Sigmoid colon (tissue), 7 donors: Measurements from ENCODE around the gene AATF. TPM values are rescaled to one million over a fixed set of nuclear protein-coding genes. Genes with fewer than 3 reads are reported as not detected.

Experiments used
- DNase-seq: peaks from one replicate; pipeline ENCODE4 v3.0.0-alpha.2; 2019
- H3K27ac ChIP-seq, 4 donors: fragments of 200-600 bp; sonication (generic); one replicate each; pipeline ENCODE4 v1.5.1; 2016 to 2019; ENCODE audit warnings: mild to moderate bottlenecking in 1 of 4
- H3K27me3 ChIP-seq, 3 donors: fragments of 200-600 bp; sonication (generic); one replicate each; pipeline ENCODE4 v1.5.1; 2019; ENCODE audit warnings: mild to moderate bottlenecking in 1 of 3
- H3K36me3 ChIP-seq, 4 donors: fragments of 200-600 bp; sonication (generic); one replicate each; pipeline ENCODE4 v1.5.1; 2016 to 2019
- H3K4me1 ChIP-seq, 4 donors: fragments of 200-600 bp; sonication (generic); one replicate each; pipeline ENCODE4 v1.5.1; 2017 to 2019
- H3K4me3 ChIP-seq, 4 donors: fragments of 200-600 bp; sonication (generic); one replicate each; pipeline ENCODE4 v1.5.1; 2017 to 2019; ENCODE audit warnings: mild to moderate bottlenecking in 2 of 4, moderate library complexity in 1 of 4
- H3K9me3 ChIP-seq, 4 donors: fragments of 200-600 bp in 3 of 4; sonication (generic) in 3 of 4; one replicate each; pipeline versions ENCODE4 v1.5.1 to v1.6.1; 2013 to 2019
- CTCF ChIP-seq, 4 experiments: fragments of 450-650 bp in 3 of 4; fragments of 200-600 bp in 1 of 4; IDR thresholded peaks; one replicate each; pipeline ENCODE4 v1.5.1; 2016 to 2019; ENCODE audit warnings: antibody characterized with exemption in 4 of 4, mild to moderate bottlenecking in 3 of 4, moderate library complexity in 2 of 4
- EP300 ChIP-seq, 4 donors: sonication (generic); formaldehyde crosslinking; IDR thresholded peaks; one replicate each; pipeline ENCODE4 v1.6.1; 2017; ENCODE audit warnings: antibody characterized with exemption in 4 of 4
- POLR2A ChIP-seq, 2 donors: fragments of 450-650 bp; IDR thresholded peaks; one replicate each; pipeline ENCODE4 v1.6.1; 2016; ENCODE audit warnings: antibody characterized with exemption in 2 of 2, mild to moderate bottlenecking in 2 of 2, moderate library complexity in 2 of 2
- POLR2AphosphoS5 ChIP-seq, 4 donors: sonication (generic); formaldehyde crosslinking; IDR thresholded peaks; one replicate each; pipeline ENCODE4 v1.6.1; 2017; ENCODE audit warnings: antibody characterized with exemption in 4 of 4
- WGBS, 2 donors: extraction: QIAGEN DNeasy Blood & Tissue Kit; methylation state at CpG; one replicate each; pipeline ENCODE4 v1.1.7; 2013; 5-methylcytosine and 5-hydroxymethylcytosine counted together
- intact Hi-C: fragments of 100-400 bp; cut with DNase I; formaldehyde crosslinking; loops from one replicate; pipeline ENCODE4 v1.15.1; 2023
- polyA plus RNA-seq, 3 donors: library from polyadenylated mRNA; stranded (reverse); fragments of 200-250 nt; gene quantifications; one replicate each; pipeline ENCODE4 v1.2.3, GENCODE V29; 2013
- small RNA-seq, 3 donors: library from RNA; depleted of rRNA; stranded (forward); fragments of <200 nt; gene quantifications; one replicate each; pipeline ENCODE3, GENCODE V24; 2016
- total RNA-seq, 4 donors: library from RNA; depleted of rRNA; stranded (reverse); fragments of >200 nt; gene quantifications; one replicate each; pipeline ENCODE4 v1.1.0, GENCODE V29; 2016
- donor health status: healthy with polysubstance abuse.
- donor health status: Bipolar disorder and iron deficiency.
- donor health status: healthy.

Gene AATF
- total and polyA plus RNA-seq, 7 donors: 27.6 to 38.3 (median 33.2) TPM

DNA sequence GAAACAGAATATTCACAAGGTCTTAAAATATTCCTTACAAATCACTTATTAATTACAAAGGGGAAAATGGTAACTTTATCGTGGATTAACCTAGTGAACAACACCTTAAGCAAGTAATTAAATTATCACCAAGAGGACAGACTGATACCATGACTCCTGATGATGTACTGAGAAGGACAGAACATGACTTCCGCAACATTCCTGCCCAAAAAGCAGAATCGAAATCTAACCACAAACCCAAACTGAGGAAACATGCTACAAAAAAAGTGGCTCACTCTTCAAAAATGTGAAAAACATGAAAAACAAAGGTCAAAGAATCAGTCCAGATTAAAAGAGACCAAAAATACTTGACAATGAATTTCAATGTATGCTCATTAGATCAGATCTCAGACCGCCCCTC lies 151.5 kb downstream of the AATF start:
- no peak for TF ChIP-seq EP300 (IDR thresholded peaks at IDR 0.05)
- no peak for TF ChIP-seq POLR2AphosphoS5 (IDR thresholded peaks at IDR 0.05)
- no peak for TF ChIP-seq CTCF (IDR thresholded peaks at IDR 0.05)
- TF ChIP-seq POLR2A (IDR thresholded peaks at IDR 0.05): no peak
- Histone ChIP-seq H3K27ac (no peak overlapping the region), H3K4me3 (no peak overlapping the region), H3K9me3 (no peaks in the 10 kb centered on the region), H3K36me3 (peaks cover 0 to 59% (median 17%) of the 10 kb centered on the region in 4 donors), H3K4me1 (peaks cover 0 to 5% (median 0%) of the 10 kb centered on the region in 4 donors), H3K27me3 (no peaks in the 10 kb centered on the region)
- 90 to 97% methylated on average over 4 of the region's 4 CpGs for WGBS, 2 donors
- intact Hi-C loops: no loop called here
- no peak for DNase-seq

DNA sequence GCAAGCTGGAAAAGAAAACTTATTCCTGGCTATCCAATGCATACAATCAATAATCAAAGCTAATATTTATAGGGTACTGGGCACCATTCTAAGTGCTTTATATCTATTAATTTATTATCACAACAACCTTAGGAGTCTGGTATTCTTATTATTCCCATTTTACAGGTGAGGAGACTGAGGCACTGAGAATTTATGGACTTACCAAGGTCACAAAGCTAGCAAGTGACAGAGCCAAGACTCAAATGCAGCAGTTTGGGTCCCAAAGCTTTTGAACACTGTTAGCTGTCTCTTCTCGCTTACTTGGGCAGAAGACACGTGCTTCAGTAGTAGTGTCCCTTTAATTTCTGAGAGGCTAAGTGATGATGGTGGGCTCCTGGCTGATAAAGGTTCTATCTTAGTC lies 152.6 kb downstream of the AATF start:
- peaks cover 0 to 49% (median 13%) of the 10 kb centered on the region in 4 donors for H3K36me3 ChIP-seq
- intact Hi-C loops: no loop called here
- DNase-seq: no peak
- no peak overlapping the region for H3K4me3 ChIP-seq
- H3K4me1 ChIP-seq: peaks cover 0 to 5% (median 0%) of the 10 kb centered on the region in 4 donors
- TF ChIP-seq POLR2A (IDR thresholded peaks at IDR 0.05) (no peak), POLR2AphosphoS5 (IDR thresholded peaks at IDR 0.05) (no peak), EP300 (IDR thresholded peaks at IDR 0.05) (no peak), CTCF (IDR thresholded peaks at IDR 0.05) (no peak)
- no peaks in the 10 kb centered on the region for H3K27me3 ChIP-seq
- H3K27ac ChIP-seq: no peak overlapping the region
- no peaks in the 10 kb centered on the region for H3K9me3 ChIP-seq
- WGBS, 2 donors: 96 to 98% methylated on average over 2 of the region's 2 CpGs

DNA sequence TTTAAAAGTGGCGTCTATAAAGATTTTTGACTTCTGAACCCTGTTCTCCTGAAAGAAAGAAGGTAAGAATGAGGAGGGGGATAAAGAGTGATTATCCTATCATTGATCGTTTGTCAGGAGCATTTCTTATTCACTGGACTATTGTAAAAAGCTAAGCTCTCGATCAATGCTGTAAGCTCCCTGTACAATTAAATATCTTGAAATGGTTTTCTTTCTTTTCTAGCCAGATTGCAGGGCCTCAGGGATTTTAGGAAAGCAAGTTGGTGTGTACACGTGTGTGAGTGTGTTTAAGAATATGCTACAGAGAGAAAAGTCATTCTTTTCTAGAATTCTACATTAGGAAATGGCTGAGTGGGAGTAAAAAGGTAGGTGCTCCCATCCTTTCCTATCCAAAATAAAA lies 154.5 kb downstream of the AATF start:
- no peaks in the 10 kb centered on the region for H3K9me3 ChIP-seq
- no peaks in the 10 kb centered on the region for H3K27me3 ChIP-seq
- H3K4me1 ChIP-seq: peaks cover 0 to 15% (median 10%) of the 10 kb centered on the region in 4 donors
- H3K27ac ChIP-seq: no peak overlapping the region
- TF ChIP-seq EP300 (IDR thresholded peaks at IDR 0.05) (no peak), POLR2AphosphoS5 (IDR thresholded peaks at IDR 0.05) (no peak), POLR2A (IDR thresholded peaks at IDR 0.05) (no peak), CTCF (IDR thresholded peaks at IDR 0.05) (no peak)
- H3K4me3 ChIP-seq: no peak overlapping the region
- peaks cover 0 to 30% (median 3%) of the 10 kb centered on the region in 4 donors for H3K36me3 ChIP-seq
- 96 to 98% methylated on average over 4 of the region's 4 CpGs for WGBS, 2 donors
- intact Hi-C loops: no loop called here
- DNase-seq: no peak

GRCh38 chr17:37106049-37106448 lies 157.3 kb downstream of the AATF start:
- peaks cover 0 to 48% (median 4%) of the 10 kb centered on the region in 4 donors for H3K36me3 ChIP-seq
- H3K27me3 ChIP-seq: no peaks in the 10 kb centered on the region
- intact Hi-C loops: no loop called here
- TF ChIP-seq POLR2A (IDR thresholded peaks at IDR 0.05) (no peak), POLR2AphosphoS5 (IDR thresholded peaks at IDR 0.05) (no peak), CTCF (IDR thresholded peaks at IDR 0.05) (no peak), EP300 (IDR thresholded peaks at IDR 0.05) (no peak)
- H3K27ac ChIP-seq: no peak overlapping the region
- H3K9me3 ChIP-seq: no peaks in the 10 kb centered on the region
- H3K4me1 ChIP-seq: peaks cover 0 to 11% (median 10%) of the 10 kb centered on the region in 4 donors
- H3K4me3 ChIP-seq: no peak overlapping the region
- no peak for DNase-seq
- WGBS, 2 donors: 95 to 99% methylated on average over 1 of the region's 1 CpG

Small RNA genes lying within 50 kb of the gene (small RNA-seq; reads per million reads assigned to genes)
- gene AC243773.2 (0 reads per million in 3 donors), gene MIR2909 (0 reads per million in 3 donors)

Other genes with a start within 250 kb of the AATF start
- gene LHX1, start 11.5 kb upstream of the AATF start, total RNA-seq: not detected
- not detected for gene LHX1, start 11.5 kb upstream of the AATF start, polyA plus RNA-seq